ENCODE data around the gene CAMTA2.

The CAMTA2 gene

GRCh38 chr17:4998732-4999429, 11.4 kb upstream of the CAMTA2 start:
- DNase-seq = no peak

GRCh38 chr17:4998027-4998731, 10.7 kb upstream of the CAMTA2 start:
- DNase-seq = no peak

DNA sequence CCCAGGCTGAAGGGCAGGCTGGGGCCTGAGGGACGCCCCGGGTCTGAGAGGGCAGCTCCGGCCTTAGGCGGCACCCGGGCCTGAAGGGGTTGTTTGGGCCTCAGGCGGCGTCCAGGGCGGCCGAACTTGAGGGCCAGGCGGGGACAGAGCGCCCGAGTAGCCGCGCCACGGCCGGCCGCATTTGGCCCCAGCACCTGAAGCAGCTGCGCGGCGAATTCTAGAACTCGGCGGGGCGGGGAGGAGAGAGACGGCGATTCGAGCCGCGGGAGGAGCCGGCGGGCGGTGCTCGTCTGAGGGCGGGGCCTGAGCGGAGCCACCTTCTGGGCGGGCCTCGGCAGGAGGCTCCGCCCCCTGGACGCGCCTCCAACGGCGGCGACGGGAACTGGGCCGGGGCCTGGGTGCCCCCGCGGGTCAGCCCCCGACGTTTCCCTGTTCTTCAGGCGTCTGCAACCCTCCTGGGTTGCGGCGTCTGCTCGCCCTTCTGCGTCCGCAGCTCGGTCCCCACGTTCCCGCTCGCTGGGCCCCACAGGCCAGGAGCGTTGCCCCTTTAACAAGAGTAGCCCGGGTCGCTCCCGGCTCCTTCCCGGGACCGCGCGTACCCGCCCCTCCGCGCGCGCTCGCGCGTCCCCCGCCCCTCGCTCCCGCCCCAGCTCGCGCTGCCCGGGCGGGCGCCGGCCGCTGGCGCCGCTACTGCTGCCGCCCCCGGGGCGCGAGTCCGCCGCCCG, 10.0 kb upstream of the CAMTA2 start, which contains the start of the genes INCA1 and KIF1C:
TSS of gene INCA1 (minus strand) at position 221 of the 725 bp plus-strand sequence. CDS start 3,085 bp downstream, outside the sequence.
TSS of gene KIF1C (plus strand) at position 649 of the 725 bp plus-strand sequence. CDS start 2,297 bp downstream, outside the sequence.
- DNase-seq = peak; percentile 73

DNA sequence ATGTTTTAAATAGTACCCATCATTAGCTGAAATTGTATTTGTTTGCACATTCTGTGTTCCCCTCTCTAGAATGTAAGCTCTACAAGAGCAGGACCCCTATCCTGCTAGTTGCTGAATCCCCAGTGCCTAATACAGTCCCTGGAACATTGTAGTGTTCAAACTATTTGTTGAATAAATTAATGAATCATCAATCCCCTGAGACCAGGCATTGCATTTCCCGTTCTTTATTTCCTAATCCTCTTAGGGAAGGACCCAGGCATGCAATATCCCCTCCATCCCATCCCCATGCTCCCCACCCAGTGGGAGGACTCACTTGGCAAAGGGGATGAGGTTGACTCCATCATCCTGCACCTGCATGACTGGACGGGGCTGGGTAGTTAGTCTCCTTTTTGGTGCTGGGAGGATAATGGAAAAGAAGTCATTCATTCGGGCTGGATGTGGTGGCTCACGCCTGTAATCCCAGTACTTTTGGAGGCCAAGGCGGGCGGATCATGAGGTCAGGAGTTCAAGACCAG, 6.7 kb upstream of the CAMTA2 start:
- no peak for DNase-seq

- no peak for DNase-seq
These were observed 492 bp upstream of the CAMTA2 start for GRCh38 chr17:4987767-4988567.

DNA sequence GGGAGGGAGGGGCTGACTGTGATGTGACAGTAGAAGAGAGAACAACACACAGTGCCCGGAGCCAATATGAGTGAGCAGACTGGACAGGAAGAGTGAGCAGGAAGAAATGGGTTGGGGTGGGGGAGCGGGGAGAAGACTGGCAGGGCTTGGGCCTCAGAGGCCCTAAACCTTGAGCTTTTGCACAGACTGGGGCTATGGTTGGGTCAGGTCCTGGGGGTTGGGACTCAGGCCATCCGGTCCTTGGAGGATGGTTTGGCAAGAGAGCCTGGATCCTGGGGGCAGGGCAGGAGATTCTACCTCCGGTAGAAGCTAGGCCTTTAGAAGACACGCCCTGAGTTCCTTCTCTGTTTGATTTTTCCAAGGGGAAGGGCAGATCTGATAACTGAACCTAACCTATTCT, 1.1 kb downstream of the CAMTA2 start:
- DNase-seq = no peak

DNA sequence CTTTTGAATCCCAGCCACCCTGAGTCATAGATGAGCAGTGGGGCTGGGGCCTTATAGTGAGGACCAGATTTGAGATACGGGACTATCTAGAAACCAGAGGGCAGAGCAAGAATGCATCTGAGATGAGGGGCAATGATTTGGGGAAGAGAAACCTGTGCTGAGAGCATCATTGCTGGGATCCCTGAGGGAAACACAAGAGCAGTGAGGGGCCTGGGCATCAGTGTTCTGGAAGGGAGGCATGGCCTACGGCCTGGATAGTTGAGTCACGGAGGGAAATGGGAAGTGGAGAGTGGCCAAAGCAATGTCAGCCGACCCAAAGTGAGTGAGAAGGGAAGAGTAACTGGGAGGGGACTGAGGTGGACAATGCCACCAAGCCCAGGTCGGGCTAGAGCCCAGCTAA, 5.2 kb downstream of the CAMTA2 start:
- no peak for DNase-seq

DNA sequence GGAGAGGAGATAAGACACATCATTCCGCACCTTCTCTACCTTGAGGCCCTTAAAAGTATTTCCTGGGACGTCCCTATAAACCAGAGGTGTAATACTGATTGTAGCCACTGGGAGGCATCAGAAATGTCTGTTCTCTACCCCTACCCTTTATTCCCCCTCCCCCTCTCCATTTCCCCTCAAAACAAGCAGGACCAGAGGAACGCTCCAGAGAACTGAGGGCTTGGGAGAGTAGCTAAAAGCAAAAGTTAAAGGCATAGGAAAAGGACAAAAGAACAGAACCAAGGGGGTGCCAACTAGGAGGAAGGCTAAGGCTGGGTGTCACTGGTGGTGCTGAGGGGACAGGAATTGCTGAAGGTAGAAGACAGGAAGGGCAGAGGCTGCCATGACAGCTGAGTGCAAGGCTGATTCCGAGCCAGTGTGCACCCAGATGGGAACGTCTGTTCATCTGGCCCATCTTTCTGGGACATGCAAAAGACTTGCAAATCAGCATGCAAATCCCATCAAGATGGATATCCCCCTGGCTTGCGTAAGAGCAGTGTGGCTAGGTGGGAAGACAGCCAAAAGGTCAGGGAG, 6.7 kb downstream of the CAMTA2 start:
- DNase-seq = no peak

DNA sequence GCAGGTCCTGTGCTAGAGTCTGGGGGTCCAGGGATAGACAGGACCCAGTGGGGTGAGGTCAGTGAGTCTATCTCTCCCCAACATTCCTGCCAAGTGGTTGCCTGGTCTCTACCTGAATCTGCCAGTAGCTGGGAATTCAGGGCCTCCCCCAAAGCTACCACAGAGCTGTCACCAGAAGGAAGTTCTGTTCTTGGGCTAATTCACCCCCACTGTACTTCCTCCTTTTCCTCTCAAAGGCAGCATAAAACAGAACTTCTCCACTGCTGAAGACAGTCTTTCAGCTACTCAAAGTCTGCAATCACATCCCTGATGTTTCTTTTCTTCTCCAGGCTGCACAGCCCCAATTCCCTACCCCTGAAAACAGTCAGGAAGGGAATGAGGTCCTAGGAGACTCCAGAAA, 8.7 kb downstream of the CAMTA2 start:
- DNase-seq = no peak

GRCh38 chr17:4974115-4974670, 13.3 kb downstream of the CAMTA2 start:
- DNase-seq = no peak

DNA sequence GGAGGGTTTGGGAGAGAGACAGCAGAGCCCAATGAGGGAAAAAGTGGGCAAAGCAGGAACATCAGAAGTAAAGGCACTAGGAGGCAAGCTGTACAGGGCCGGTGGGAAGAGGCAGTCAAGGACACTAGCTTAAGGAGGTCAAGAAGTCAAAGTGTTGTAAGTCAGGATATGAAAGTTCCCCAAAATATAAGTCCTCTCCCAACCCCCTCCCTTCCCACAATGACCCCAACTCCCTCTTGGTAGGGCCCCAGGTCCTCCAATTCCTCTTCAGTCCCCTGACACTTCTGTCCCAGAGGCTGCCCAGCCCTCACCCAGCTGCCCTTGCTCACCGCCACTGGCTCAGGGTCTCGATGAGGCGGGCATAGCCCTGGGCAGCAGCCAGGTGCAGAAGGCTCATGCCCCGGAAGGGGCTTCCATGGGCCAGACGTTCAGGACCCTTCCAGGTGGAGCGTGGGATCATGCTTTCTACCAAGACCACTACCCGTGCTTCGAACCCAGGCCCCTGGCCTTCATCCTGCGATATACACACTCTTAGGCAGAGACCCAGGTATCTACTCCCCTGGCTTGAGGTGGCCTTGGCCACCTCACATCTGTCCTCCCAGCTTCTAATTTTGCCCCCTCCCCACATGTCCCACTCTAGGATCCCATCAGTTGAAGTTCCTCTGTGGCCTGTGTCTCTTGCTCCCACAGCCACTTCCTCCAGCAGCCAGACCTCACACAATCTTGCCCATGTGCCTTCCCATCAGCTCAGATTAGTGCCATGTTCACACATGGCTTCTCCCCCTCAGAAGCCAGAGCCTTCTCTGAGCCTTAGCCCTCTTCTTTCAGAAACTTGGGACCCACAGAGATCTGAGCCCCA, 14.0 kb downstream of the CAMTA2 start:
- no peak for DNase-seq

DNA sequence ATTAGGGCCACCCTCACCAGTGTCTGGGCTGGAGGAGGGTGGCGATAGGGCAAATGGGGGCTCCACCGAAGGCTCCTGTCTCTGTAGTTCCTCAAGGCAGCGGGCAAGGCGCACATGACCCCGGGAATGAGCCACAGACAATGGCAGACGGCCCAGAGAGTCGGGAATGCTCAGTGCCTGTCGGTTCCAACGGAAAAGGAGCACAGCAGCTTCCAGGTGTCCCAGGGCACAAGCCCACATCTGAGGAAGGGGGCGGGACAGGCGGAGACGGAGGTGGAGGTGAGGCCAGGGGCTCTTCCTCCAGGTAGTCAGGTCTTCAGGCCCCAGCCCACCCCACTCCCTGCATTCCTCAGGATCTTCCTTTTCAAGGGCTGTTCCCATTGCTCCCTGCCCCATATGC, 14.7 kb downstream of the CAMTA2 start:
- no peak for DNase-seq

- DNase-seq = no peak
These were observed 15.2 kb downstream of the CAMTA2 start for GRCh38 chr17:4972322-4972721.

DNA sequence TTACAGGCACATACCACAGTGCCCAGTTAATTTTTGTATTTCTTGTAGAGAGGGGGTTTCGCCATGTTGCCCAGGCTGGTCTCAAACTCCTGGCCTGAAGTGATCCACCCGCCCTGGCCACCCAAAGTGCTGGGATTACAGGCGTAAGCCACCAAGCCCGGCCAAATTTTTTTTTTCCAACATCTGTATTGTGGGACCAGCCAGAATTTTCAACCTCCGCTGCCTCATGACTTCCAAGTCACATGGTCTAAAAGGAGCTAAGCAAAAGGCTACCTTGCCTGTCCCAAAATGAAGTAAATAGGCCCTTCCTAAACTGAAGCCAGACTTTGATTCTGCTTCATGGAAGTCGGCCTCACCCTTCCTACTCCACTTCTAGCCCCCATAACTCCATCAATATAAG, 15.6 kb downstream of the CAMTA2 start:
- no peak for DNase-seq

GRCh38 chr17:4970273-4970672, 17.2 kb downstream of the CAMTA2 start:
- no peak for DNase-seq

GRCh38 chr17:4969551-4970173, 17.8 kb downstream of the CAMTA2 start:
- no peak for DNase-seq

GRCh38 chr17:4969047-4969550, 18.4 kb downstream of the CAMTA2 start:
- DNase-seq = peak; percentile 46

- DNase-seq = no peak
These were observed 18.9 kb downstream of the CAMTA2 start for GRCh38 chr17:4968486-4969046.

All from GOT3 (cell line).